Muscle of arm (tissue), 12 donors: ENCODE measurements around the gene FAXDC2. TPM values are rescaled to one million over a fixed set of nuclear protein-coding genes. Genes with fewer than 3 reads are reported as not detected.

Experiments used
- polyA plus RNA-seq, 12 donors: library from polyadenylated mRNA; unstranded; fragments of 120-200 nt; gene quantifications; one replicate each; pipeline ENCODE4 v1.2.1, GENCODE V29; 2013; ENCODE audit not compliant: insufficient read length in 12 of 12

FAXDC2 gene
- polyA plus RNA-seq, 12 donors, result 5.2 to 24.3 (median 14.9) TPM; not detected in 1

Other genes with a start within 250 kb of the FAXDC2 start
- 100 to 1,000 TPM in 4 of 12 donors, 10 to 100 TPM in 8; 79.0 to 335 (median 92.7) TPM for gene LARP1, start 95.2 kb downstream of the FAXDC2 start, polyA plus RNA-seq
- 10 to 100 TPM in 11 of 12 donors, not detected in 1; 29.8 to 49.0 (median 42.9) TPM for gene CNOT8, start 8.0 kb upstream of the FAXDC2 start, polyA plus RNA-seq
- 10 to 100 TPM in 11 of 12 donors, not detected in 1; 16.7 to 21.6 (median 18.0) TPM for gene GEMIN5, start 87.6 kb upstream of the FAXDC2 start, polyA plus RNA-seq
- gene MRPL22, start 90.5 kb upstream of the FAXDC2 start, polyA plus RNA-seq, result 10 to 100 TPM in 11 of 12 donors, not detected in 1; 28.2 to 40.4 (median 34.7) TPM
- gene KIF4B, start 163.2 kb upstream of the FAXDC2 start, polyA plus RNA-seq, result under 1 TPM in 10 of 12 donors, not detected in 2; 0.05 to 0.17 (median 0.11) TPM